Measurements from ENCODE around the gene GALNT10. TPM values are rescaled to one million over a fixed set of nuclear protein-coding genes. Genes with fewer than 3 reads are reported as not detected.

The GALNT10 gene
- total and polyA plus RNA-seq, 2 of the 4 experiments (the other 2 are of a cell fraction) = 46.2 to 67.0 TPM

GRCh38 chr5:154388842-154389241, 198.3 kb downstream of the GALNT10 start:
- ATAC-seq (ENCODE audit: low read depth) (no peak), DNase-seq (no peak)
- H4K5ac ChIP-seq (ENCODE audit: low read depth, low read length) = no peak overlapping the region
- no peak overlapping the region for H2BK120ac ChIP-seq (ENCODE audit: low read depth, low read length)
- H3K9me3 ChIP-seq (ENCODE audit: control insufficient read depth, insufficient read depth, low read length) = no peaks in the 10 kb centered on the region
- H2BK5ac ChIP-seq (ENCODE audit: low read depth, low read length, poor library complexity, severe bottlenecking) = no peak overlapping the region
- dilution Hi-C loops (cut with HindIII; ENCODE audit: low sequenced_read_pairs, unreplicated experiment) (no loop called here), in situ Hi-C loops (cut with MboI; ENCODE audit: low sequenced_read_pairs) (no loop called here), intact Hi-C loops (cut with micrococcal nuclease) (no loop called here)
- no TSS peak for BruUV-seq (replicated peaks)
- peaks cover 0 to 12% of the 10 kb centered on the region in 2 experiments; a peak in 2 of 4 replicates for H3K79me1 ChIP-seq (ENCODE audit: low read depth in 1 of 2, low read length in 2 of 2)
- no peak for TF ChIP-seq RFX5 (IDR thresholded peaks at IDR 0.05; ENCODE audit: low read depth, low read length)
- TF ChIP-seq MAFK (IDR thresholded peaks at IDR 0.05; ENCODE audit: low read depth, low read length) = no peak
- TF ChIP-seq SMC3 (IDR thresholded peaks at IDR 0.05; ENCODE audit: low read depth, low read length) = no peak
- TF ChIP-seq RCOR1 (IDR thresholded peaks at IDR 0.05; ENCODE audit: insufficient replicate concordance, low read length) = no peak
- no peak for TF ChIP-seq FOS (IDR thresholded peaks at IDR 0.05; ENCODE audit: low read depth, low read length)
- no peak for TF ChIP-seq MAZ (IDR thresholded peaks at IDR 0.05; ENCODE audit: borderline replicate concordance, low read depth, low read length)
- no peak for TF ChIP-seq RAD21 (IDR thresholded peaks at IDR 0.05; ENCODE audit: low read length)
- no peak for TF ChIP-seq CEBPB (IDR thresholded peaks at IDR 0.05; ENCODE audit: low read depth, low read length)
- no peak for TF ChIP-seq MXI1 (IDR thresholded peaks at IDR 0.05; ENCODE audit: borderline replicate concordance, low read depth, low read length)
- no CpG with 5 or more reads among the region's 2 CpGs for WGBS, 2 experiments (ENCODE audit: extremely low coverage in 2 of 2, insufficient read length in 1 of 2)
- no peak overlapping the region for H3K4me3 ChIP-seq (ENCODE audit: insufficient read depth, low read depth, low read length)
- peaks cover 19% of the 10 kb centered on the region for H3K9me1 ChIP-seq (ENCODE audit: insufficient read depth, low read length)
- no peaks in the 10 kb centered on the region for H3K4me1 ChIP-seq (ENCODE audit: control insufficient read depth, insufficient read depth, low read length)
- no peak overlapping the region for H3K14ac ChIP-seq (replicated peaks; ENCODE audit: low read depth, low read length)
- H2AK9ac ChIP-seq (replicated peaks; ENCODE audit: low read depth, low read length, poor library complexity) = no peak overlapping the region
- H3K36me3 ChIP-seq (ENCODE audit: control insufficient read depth, insufficient read depth, low read length) = peaks cover 15% of the 10 kb centered on the region
- ChIA-PET CTCF (no interaction called here), POLR2A (ENCODE audit: unreplicated experiment) (no interaction called here)
- H3K9ac ChIP-seq (ENCODE audit: low read depth, low read length) = no peak overlapping the region
- no peak overlapping the region for H2BK15ac ChIP-seq (ENCODE audit: low read depth, low read length)
- H2AK5ac ChIP-seq (ENCODE audit: low read depth, low read length) = no peak overlapping the region
- no peak overlapping the region for H3K27ac ChIP-seq (ENCODE audit: insufficient read depth, low read length)
- H3K27me3 ChIP-seq (ENCODE audit: control insufficient read depth, insufficient read depth, low read length) = no peaks in the 10 kb centered on the region
- H4K20me1 ChIP-seq (ENCODE audit: insufficient read depth, low read length) = no peaks in the 10 kb centered on the region
- H3K18ac ChIP-seq (ENCODE audit: low read depth, low read length) = no peak overlapping the region
- H3K56ac ChIP-seq (ENCODE audit: extremely low read depth, insufficient read depth, low read length) = no peak overlapping the region
- H3K23ac ChIP-seq (ENCODE audit: low read depth, low read length) = no peak overlapping the region
- H4K8ac ChIP-seq (ENCODE audit: low read depth in 2 of 2, low read length in 2 of 2) = no peak overlapping the region
- H3K4me2 ChIP-seq (ENCODE audit: low read depth, low read length) = no peak overlapping the region
- H2AFZ ChIP-seq (replicated peaks; ENCODE audit: low read length, poor library complexity) = no peak overlapping the region
- no peak overlapping the region for H3K4ac ChIP-seq (ENCODE audit: low read depth, low read length)
- no peak overlapping the region for H2BK20ac ChIP-seq (ENCODE audit: low read depth, low read length)
- no peak overlapping the region for H4K91ac ChIP-seq (ENCODE audit: insufficient read depth, low read depth, low read length)

All from IMR-90 (cell line).